ENCODE data around the gene CLDN16.

Gene CLDN16

DNA sequence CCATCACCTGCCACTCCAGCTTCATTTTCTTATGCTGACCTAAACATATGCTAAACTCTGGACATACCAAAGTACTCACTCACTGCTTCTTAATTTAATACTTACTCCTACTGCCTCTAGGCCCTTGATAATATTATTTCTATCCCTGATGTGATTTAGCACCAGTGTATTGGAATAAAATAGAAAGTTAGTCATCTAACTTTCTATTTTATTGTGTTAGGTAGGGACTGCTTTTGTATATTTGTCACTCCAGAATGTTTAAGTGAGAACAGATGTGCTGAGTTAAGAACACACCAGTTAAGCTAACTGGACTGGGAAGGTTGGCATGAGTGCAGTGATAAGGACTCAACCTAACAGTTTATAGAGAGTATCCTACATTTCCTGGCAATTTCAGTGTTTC lies 6.5 kb upstream of the CLDN16 start:
- no peak for DNase-seq

DNA sequence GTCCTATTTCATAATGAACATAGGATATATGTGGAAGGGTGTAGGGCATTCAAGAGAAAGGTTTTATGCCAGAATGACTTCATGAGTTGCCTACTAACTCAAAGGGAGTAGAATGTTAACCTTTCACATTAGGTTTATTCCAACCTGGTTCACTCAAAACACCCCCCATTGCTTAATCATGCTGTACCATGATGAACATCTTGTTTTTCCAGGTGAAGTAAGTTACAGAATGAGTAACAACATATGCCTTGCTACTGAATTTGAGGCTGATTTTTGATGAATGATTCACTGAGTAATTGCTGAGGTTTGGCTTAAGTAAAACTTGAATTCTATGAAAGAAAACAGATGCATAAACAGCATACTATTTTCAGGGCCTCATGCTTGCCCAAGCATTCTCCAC lies 5.9 kb upstream of the CLDN16 start:
- DNase-seq: no peak

DNA sequence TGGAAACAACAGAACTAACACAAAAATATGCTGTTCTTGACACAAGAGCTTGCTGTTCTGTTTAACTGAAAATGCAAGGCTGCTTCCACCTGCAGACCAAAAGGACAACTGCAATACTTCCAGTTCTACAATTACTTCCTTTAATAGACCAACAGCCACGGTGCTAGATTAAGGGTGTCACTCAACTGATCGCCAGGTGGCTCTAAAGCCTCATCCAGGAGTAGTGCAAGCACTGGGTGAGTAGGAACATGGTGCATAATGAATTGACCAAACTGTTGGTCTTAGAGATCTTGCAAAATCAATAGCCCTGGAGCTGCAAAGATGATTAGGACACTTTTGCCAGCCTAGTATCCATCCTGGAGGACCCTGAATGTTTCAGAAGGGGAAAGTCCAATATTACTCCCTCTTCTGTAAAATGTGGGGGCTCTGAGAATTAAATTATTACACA lies 3.6 kb upstream of the CLDN16 start:
- DNase-seq: peak; percentile 64

DNA sequence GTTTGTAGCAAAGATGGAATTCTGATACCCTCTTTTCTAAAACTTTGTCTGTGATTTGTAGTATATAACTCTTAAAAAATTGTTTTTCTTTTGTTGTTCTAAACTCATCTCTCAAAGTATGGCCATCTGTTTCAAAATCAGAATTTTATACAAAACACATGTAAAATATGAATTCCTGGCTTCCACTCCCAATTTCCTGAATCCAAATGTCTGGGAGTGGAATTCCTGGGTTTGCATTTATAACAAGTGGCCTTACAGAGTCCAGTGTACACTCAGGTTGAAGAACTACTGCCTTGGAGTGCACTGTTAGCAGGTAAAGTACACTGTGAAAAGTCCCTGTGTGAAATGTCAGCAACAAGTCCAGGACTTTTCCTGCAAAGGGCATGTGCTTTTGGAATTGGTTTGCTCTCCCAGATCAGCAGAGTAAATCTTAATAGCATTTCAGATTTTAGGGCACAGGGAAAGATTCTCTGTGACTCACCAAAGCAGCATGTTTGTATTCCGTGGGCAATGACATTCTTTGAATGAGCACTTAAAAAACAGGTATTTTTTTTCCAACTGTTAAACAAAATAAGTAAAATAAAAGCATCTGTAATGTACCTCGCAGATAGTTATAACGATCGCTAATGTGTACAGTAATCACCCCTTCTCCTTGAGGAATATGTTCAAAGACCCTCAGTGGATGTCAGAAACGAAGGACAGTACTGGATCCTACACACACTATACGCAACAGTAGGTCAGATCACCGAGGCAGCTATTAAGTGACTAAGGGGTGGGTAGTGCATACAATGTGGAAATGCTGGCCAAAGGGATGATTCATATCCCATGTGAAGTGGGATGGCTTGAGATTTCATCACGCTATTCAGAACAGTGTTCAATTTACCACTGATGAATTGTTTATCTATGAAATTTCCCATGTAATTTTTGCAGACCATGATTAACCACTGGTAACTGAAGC lies 2.0 kb upstream of the CLDN16 start:
- DNase-seq: no peak

DNA sequence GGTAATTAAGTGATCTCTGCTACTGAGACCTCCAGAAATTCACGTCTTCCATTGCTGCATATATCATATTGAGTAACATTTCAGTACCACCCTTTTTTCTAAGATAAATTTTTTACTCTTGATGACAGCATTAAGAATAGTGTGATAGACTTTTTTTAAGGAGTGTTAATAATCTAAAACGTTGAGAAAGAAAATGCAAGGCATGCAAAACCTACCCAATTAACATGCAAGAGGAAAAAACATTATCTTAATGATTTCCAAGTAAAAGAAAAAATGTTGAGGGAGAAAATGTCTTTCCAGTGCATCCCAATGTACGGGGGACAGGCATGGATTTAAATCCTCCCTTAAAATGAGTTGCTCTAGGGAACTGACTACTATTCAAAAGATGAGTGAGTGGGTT lies 740 bp downstream of the CLDN16 start:
- no peak for DNase-seq

DNA sequence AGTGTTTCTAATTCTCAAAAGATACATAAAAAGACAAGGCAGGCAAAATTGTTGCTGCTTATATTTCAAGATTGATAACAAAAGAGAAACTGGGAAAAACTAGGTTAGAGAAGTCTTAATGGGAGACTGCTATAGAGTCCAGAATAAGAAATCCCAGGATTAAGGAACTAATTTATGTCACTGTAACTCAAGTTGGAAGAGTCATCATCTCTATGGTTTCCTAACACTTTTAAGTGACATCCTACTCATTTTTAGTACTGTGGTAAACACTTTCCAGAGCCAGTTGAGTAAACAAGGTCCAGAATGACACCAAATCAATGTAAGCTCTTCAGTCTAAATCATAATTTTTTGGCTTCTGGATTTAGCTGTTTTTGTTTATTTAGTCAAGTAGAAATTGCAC lies 8.0 kb downstream of the CLDN16 start:
- DNase-seq: no peak

DNA sequence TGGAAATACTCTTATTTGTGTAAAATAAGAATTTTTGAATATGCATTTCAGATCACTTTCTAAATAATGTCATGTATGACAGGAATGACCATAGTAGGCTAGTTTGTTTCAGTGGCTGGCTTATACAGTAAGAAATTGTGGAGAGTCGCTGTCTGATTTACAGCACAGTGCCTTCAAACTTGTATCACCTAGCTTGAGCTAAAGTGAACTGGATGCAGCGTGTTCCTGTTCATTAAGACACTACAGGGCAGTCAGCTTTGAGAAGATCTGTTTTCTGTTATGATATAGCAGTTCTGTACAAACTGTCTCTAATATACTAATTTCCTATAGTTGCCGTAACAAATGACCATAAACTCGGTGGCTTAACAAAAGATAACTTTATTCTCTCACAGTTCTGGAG lies 9.9 kb downstream of the CLDN16 start:
- no peak for DNase-seq

DNA sequence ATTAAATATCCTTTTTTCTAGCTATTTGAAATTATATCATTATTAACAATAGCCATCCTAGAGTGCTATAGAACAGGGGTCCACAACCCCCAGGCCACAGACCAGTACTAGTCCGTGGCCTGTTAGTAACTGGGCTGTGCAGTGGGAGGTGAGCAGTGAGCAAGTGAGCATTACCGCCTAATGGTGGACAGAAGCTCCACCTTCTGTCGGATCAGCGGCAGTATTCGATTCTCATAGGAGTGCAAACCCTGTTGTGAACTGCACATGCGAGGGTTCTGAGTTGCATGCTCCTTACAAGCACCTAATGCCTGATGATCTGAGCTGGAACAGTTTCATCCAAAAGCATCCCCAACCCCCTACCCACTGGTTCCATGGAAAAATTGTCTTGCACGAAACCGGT lies 11.7 kb downstream of the CLDN16 start:
- no peak for DNase-seq

DNA sequence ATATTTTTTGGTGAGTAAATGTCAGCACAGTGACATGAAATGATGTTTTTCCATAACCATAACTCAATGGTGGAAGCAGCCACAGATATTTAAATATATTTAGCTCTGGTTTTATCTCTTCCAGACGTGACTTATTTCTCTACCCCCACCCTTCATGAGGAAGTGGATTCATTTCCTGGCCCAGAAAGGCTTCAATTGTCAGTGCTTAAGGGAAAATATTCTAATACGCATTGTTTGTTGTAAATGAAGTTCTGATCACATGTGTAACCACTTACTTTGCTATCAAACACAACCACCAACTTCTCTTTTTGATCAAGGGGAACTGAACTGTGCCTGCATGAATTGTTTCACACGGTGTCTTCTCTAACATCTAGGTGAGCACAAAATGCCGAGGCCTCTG lies 14.0 kb downstream of the CLDN16 start:
- no peak for DNase-seq

DNA sequence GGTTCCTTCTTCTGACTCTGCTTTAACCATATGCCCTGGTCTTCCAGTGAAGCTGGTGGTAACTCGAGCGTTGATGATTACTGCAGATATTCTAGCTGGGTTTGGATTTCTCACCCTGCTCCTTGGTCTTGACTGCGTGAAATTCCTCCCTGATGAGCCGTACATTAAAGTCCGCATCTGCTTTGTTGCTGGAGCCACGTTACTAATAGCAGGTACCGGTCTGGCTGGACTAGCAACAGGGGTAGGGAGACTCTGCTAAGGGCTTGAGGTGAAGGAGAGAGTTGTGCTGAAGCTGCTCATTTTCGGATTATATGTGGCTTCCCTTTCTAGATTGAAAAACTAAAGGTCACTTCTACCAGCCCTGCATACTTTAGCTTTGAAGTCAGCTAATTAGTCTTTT lies 16.8 kb downstream of the CLDN16 start:
- no peak for DNase-seq

DNA sequence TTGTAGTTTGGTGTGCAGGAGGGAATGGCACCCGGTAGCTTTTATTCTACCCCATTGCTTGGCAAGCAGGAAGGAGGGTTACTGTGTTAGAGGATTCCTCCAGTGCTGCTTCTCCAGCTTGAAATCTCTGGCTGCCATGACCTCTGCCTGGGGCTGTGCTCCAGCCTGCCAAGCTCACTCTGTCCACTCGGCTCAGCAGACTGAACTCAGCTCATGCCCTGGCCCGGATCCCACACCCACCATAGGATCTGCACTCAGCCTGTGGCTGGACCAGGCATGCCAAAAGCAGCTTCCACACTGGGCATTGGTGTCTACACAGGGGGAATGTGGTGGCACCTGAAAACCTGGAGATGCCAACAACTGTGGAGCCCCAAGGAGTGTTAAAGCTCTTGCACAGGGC lies 26.3 kb downstream of the CLDN16 start:
- DNase-seq: no peak

DNA sequence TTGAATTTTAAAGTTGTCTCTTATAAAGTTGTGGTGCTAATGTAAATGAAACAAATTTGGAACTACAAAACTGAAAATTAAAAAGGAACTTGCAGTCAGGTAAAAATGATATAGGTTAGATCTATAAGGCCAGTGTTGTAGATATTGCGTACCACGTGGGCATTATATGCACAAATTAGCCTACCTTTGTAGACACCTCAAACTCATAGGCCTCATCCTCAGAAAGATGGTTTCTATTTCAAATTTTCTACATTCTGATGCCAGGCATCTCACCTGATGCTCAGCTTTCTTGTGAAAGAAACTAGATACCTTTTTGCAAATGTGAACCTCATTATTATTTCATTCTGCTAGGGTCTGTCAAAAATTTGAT lies 36.1 kb downstream of the CLDN16 start:
- no peak for DNase-seq

DNA sequence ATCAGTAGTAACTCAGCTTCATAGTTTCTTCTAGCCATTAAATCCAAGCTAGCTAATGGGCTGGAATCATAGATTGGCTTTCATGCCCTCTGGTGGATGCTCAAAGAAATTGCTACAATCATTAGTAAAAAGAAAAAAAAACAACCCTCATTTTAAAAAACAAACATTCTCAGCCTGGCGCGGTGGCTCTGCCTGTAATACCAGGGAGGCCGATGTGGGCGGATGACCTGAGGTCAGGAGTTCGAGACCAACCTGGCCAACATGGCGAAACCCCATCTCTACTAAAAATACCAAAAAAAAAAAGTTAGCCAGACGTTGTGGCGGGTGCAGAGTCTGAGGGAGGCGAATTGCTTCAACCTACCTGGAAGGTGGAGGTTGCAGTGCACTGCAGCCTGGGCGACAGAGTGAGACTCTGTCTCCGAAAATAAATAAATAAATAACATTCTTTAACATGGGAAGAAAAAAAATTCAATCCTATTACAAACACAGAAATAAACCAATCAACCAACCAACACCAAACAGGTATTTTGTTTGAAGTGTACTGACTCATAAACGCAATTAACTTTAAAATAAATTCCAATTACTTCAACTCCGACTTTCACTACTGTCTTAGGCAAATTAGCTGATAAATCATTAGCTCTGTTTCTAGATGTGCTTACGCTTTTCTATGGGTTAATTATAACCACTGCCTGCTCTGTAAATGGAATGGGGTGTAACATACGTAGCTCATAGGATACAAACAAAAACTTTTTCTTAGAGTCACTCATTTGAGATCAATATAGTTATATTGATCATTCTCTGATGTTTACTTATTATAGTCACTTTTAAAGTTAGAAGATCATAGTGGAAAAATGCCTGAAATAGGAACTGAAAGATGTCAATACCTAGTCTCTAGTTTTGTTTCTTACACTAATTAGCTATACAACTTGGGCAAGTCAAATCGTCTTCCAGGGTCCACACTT lies 36.8 kb downstream of the CLDN16 start:
- peak; percentile 65 for DNase-seq

DNA sequence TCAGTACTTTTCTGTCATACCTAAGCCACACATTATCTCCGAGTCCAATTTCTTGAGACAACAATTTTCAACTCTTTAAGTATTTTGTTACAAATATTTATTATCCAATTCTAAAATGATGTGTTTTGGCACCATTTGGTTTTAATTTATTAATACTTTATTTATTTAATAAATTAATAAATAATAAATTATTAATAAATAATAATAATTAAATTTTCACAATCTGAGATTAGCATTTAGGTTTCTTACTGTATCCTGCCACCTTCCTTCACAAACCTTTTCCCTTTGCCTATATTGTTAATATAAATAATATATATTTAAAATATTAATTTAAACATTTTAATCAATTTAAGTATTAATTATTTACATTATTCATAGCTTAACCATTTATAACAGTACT lies 37.9 kb downstream of the CLDN16 start:
- DNase-seq: no peak

DNA sequence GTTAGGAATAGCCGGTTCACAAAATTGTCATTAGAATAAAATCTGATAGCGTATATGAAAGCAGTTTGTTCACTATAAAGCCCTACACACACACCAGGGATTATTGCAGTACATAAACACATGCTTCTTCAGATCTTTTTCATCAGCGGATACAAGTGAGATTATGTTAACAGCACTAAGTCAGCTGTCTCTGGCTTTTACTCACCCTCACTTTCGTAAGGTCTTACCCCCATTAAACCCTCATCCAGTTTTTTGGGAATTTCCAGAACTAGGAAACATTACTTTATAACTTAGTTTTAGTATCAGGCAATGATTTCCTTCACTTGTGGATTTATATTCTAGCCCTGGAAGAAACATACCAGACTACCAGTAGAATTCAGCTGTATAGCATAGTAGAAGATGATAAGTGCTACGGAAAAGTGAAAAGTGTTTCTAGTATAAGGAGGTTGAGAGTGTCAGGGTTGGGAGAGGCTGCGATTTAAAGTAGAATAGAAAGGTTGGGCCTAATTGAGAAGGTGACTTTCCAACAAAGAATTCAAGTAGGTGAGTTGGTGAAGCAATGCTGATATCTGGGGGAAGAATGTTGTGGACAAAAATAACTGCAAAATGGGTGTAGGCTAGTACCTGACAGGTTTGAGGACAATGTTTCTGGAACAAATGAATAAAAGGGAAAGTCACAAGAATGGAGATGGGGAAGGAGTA lies 39.0 kb downstream of the CLDN16 start:
- DNase-seq: no peak

DNA sequence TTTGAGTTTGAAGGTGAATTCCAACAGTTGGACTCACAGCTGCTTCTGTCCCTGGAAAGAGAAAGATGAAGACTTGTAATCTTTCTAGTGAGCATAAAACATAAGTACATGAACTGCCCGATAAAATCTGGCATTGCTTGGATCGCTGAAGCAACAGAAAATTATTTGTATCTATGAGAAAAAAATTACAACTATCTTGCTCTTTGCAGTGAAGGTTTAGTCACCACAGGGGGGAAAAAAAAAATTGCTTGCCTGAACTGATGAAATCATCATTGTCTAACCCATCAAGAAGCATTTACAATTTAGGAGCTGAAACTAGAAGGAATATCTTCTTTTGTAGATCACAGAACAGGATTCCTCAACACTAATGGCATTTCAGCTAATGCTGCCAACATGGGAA lies 41.7 kb downstream of the CLDN16 start:
- DNase-seq: no peak

DNA sequence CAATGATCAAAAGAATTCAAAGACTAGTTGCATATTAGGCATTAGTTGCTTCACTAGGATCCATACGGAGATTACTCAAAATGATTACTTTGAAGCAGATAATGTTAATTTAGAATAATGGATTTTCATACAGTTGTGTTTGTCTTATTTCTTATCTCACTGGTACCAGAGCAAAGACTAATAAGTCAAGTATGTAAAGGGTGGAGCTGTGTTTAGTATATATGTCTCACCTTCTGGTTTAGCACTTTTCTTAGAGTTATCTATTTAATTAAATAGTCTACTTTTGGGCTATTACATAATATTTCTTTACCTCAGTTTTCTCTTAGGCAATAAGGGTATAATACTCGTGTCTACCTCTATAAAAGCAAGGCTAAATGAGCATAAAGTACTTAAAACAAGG lies 42.9 kb downstream of the CLDN16 start:
- no peak for DNase-seq

DNA sequence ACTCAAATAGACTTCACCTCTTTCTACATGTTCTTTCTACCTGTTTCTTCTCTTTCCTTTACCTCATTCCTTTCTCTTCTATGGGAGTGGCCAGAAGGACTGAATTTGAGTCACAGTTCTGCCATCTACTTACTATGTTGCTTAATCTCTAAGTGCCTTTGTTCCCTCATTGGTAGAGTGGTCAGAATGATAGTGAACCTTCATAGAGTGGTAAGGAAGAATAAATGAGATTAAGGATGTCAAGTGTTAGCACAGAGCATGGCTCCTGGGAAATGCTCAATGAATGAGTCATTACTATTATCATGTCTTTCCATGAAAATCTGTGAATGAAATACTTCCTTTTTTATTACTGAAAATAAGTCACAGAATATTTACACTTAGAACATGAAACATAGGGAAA lies 44.3 kb downstream of the CLDN16 start:
- no peak for DNase-seq

DNA sequence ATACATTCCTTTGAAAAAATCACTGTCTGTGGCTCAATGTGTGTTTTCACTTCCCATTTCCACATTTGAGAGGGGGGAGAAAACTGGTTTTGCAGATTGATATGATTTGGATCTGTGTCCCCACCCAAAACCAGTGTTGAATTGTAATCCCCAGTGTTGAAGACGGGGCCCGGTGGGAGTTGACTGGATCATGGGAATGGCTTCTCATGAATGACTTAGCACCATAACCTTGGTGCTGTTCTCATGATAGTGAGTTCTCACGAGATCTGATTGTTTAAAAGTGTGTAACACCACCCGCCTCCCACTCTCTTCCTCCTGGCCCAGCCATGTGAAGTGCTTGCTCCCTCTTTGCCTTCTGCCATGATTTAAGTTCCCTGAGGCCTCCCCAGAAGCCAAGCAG lies 45.7 kb downstream of the CLDN16 start:
- no peak for DNase-seq

DNA sequence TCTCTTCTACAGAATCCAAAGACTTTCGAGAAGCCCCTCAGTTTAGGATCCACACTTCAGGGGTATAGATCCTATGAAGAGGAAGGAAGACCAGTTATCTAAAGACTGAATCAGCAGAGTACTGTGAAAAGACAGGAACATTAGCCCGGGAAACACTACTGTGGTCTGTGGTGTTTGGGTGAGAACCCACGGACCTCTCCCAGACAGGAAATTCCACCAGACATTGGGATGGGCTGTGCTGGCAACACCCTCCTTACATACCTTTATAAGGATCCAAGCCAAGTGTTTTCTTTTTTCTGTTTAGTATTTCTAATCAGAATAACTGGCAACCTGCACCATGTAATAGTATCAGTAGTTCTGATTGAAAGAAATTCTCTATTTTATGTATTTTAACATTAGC lies 47.7 kb downstream of the CLDN16 start:
- no peak for DNase-seq

DNA sequence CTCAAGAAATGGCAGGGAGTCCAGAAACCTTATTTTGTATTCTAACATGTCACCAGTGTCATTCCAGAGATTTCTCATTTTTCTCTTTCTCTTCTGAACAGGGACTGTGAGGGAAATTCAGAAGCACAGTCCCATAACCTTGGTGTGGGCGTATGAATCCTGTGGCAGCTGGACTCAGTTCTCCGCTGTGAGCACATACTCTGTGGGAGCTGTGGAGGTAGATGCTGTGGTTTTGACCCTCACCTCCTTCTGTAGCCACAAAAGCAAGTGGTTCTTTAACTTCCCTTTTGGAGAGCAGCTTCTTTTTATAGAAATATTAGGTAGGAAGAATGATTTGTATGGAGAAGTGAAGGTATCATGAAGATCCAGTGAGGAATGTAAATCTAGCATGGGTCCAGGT lies 48.4 kb downstream of the CLDN16 start:
- no peak for DNase-seq

DNA sequence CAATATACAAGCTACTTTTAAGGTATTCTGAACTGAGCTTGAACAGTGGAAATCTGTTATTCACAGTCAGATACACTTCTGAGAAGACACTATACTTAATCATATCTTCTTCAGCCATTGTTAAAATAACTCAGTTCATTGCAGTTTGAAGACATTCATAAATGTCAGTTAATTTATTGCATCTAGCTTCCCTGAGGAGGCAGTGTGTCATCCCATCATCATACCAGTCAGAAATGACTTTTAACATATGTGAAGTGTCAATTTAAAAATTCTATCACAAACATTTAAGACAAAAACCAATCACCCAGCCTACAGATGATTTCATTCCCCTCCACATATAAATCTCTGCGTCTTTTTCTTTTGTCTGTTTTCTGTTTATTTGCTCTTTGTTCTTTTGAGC lies 54.3 kb downstream of the CLDN16 start:
- no peak for DNase-seq

DNA sequence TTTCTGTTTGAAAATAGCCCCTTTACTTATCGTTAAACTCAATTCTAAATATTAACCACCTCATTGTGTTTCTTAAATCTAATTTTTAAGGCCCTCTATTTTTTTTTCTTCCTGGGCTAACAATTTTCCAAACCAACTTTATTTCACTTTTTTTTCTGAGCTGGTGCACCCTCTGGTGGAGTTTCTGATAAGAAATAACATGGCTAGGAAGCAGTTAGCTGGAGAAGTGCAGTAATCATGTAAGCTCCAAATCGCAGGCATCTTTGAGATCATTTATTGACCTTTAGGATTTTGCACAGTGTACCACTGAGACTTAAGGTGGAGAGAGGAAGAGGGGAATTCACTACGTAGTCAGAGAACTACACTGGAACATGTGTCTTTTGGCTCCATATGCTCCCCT lies 55.3 kb downstream of the CLDN16 start:
- DNase-seq: no peak
